ENCODE data around the gene S100A11.
A peak's percentile ranks its signal among the peaks of the same experiment; 100 is the strongest.

Gene S100A11

GRCh38 chr1:152001631-152002584 lies 34.9 kb downstream of the S100A11 start:
- H3K36me3 Mint-ChIP-seq, result no peaks in the 10 kb centered on the region
- H3K27me3 Mint-ChIP-seq, result peaks cover 2% of the 10 kb centered on the region
- peaks cover 2% of the 10 kb centered on the region for H3K4me1 Mint-ChIP-seq (ENCODE audit: low read depth)
- no peak overlapping the region for H3K4me3 Mint-ChIP-seq
- H3K27ac Mint-ChIP-seq, result no peak overlapping the region
- H3K9me3 Mint-ChIP-seq (ENCODE audit: low read depth), result no peaks in the 10 kb centered on the region

GRCh38 chr1:152000964-152001630 lies 35.7 kb downstream of the S100A11 start:
- Mint-ChIP-seq H3K27me3 (peaks cover 2% of the 10 kb centered on the region), H3K36me3 (no peaks in the 10 kb centered on the region), H3K4me1 (ENCODE audit: low read depth) (peaks cover 2% of the 10 kb centered on the region), H3K9me3 (ENCODE audit: low read depth) (no peaks in the 10 kb centered on the region), H3K27ac (no peak overlapping the region), H3K4me3 (no peak overlapping the region)

- Mint-ChIP-seq H3K27me3 (peaks cover 2% of the 10 kb centered on the region), H3K27ac (no peak overlapping the region), H3K4me1 (ENCODE audit: low read depth) (peaks cover 13% of the 10 kb centered on the region), H3K4me3 (no peak overlapping the region), H3K36me3 (no peaks in the 10 kb centered on the region), H3K9me3 (ENCODE audit: low read depth) (no peaks in the 10 kb centered on the region)
Observed at GRCh38 chr1:151998611-151999362, 38.0 kb downstream of the S100A11 start.

GRCh38 chr1:151997284-151997570 lies 39.6 kb downstream of the S100A11 start:
- Mint-ChIP-seq H3K9me3 (ENCODE audit: low read depth) (no peaks in the 10 kb centered on the region), H3K27me3 (peaks cover 2% of the 10 kb centered on the region), H3K36me3 (no peaks in the 10 kb centered on the region), H3K4me3 (no peak overlapping the region), H3K4me1 (ENCODE audit: low read depth) (peaks cover 21% of the 10 kb centered on the region), H3K27ac (no peak overlapping the region)

GRCh38 chr1:151995774-151996173 lies 41.0 kb downstream of the S100A11 start:
- H3K4me1 Mint-ChIP-seq (ENCODE audit: low read depth), result peaks cover 36% of the 10 kb centered on the region
- no peak overlapping the region for H3K27ac Mint-ChIP-seq
- peaks cover 2% of the 10 kb centered on the region for H3K27me3 Mint-ChIP-seq
- no peaks in the 10 kb centered on the region for H3K36me3 Mint-ChIP-seq
- H3K4me3 Mint-ChIP-seq, result no peak overlapping the region
- no peaks in the 10 kb centered on the region for H3K9me3 Mint-ChIP-seq (ENCODE audit: low read depth)

- no peaks in the 10 kb centered on the region for H3K36me3 Mint-ChIP-seq
- H3K27ac Mint-ChIP-seq, result peak overlapping the region; percentile 76
- peak overlapping the region; percentile 61 for H3K4me3 Mint-ChIP-seq
- H3K9me3 Mint-ChIP-seq (ENCODE audit: low read depth), result no peaks in the 10 kb centered on the region
- H3K27me3 Mint-ChIP-seq, result peaks cover 2% of the 10 kb centered on the region
- peaks cover 44% of the 10 kb centered on the region for H3K4me1 Mint-ChIP-seq (ENCODE audit: low read depth)
Observed at GRCh38 chr1:151994956-151995355, 41.8 kb downstream of the S100A11 start.

GRCh38 chr1:151993734-151994496 lies 42.9 kb downstream of the S100A11 start, which contains the start of gene S100A10:
Gene S100A10, minus strand, starts transcription at chr1:151993859. Its CDS starts 7,629 bp downstream, at chr1:151986230.
- Mint-ChIP-seq H3K36me3 (no peaks in the 10 kb centered on the region), H3K27me3 (no peaks in the 10 kb centered on the region), H3K27ac (peak within 1 kb of the TSS; percentile 91), H3K4me3 (peak within 1 kb of the TSS; percentile 94), H3K9me3 (ENCODE audit: low read depth) (no peaks in the 10 kb centered on the region), H3K4me1 (ENCODE audit: low read depth) (peaks cover 54% of the 10 kb centered on the region)

GRCh38 chr1:151993084-151993733 lies 43.6 kb downstream of the S100A11 start:
- Mint-ChIP-seq H3K27ac (peak overlapping the region; percentile 91), H3K9me3 (ENCODE audit: low read depth) (no peaks in the 10 kb centered on the region), H3K36me3 (no peaks in the 10 kb centered on the region), H3K4me1 (ENCODE audit: low read depth) (peaks cover 62% of the 10 kb centered on the region), H3K27me3 (no peaks in the 10 kb centered on the region), H3K4me3 (peak overlapping the region; percentile 94)

- peaks cover 66% of the 10 kb centered on the region for H3K4me1 Mint-ChIP-seq (ENCODE audit: low read depth)
- H3K27me3 Mint-ChIP-seq, result no peaks in the 10 kb centered on the region
- H3K4me3 Mint-ChIP-seq, result peak overlapping the region; percentile 94
- H3K9me3 Mint-ChIP-seq (ENCODE audit: low read depth), result no peaks in the 10 kb centered on the region
- H3K36me3 Mint-ChIP-seq, result no peaks in the 10 kb centered on the region
- H3K27ac Mint-ChIP-seq, result peak overlapping the region; percentile 91
Observed at GRCh38 chr1:151992303-151993083, 44.3 kb downstream of the S100A11 start.

- Mint-ChIP-seq H3K36me3 (no peaks in the 10 kb centered on the region), H3K27me3 (no peaks in the 10 kb centered on the region), H3K9me3 (ENCODE audit: low read depth) (no peaks in the 10 kb centered on the region), H3K4me1 (ENCODE audit: low read depth) (peaks cover 68% of the 10 kb centered on the region), H3K4me3 (peak overlapping the region; percentile 94), H3K27ac (no peak overlapping the region)
Observed at GRCh38 chr1:151991663-151992302, 45.0 kb downstream of the S100A11 start.

- Mint-ChIP-seq H3K9me3 (ENCODE audit: low read depth) (no peaks in the 10 kb centered on the region), H3K27me3 (no peaks in the 10 kb centered on the region), H3K27ac (peak overlapping the region; percentile 46), H3K36me3 (peaks cover 5% of the 10 kb centered on the region), H3K4me1 (ENCODE audit: low read depth) (peaks cover 76% of the 10 kb centered on the region), H3K4me3 (no peak overlapping the region)
Observed at GRCh38 chr1:151990856-151991198, 46.0 kb downstream of the S100A11 start.

GRCh38 chr1:151990058-151990855 lies 46.5 kb downstream of the S100A11 start:
- Mint-ChIP-seq H3K9me3 (ENCODE audit: low read depth) (no peaks in the 10 kb centered on the region), H3K4me1 (ENCODE audit: low read depth) (peaks cover 80% of the 10 kb centered on the region), H3K27me3 (no peaks in the 10 kb centered on the region), H3K4me3 (peak overlapping the region; percentile 17), H3K27ac (peak overlapping the region; percentile 46), H3K36me3 (peaks cover 5% of the 10 kb centered on the region)
